NCI-H1694 (cell line): ENCODE results near the gene IL19.
"Not testable (repeated sequence)": the region's sequence is repeated elsewhere in the genome, so short reads cannot be mapped to it uniquely, and the experiment has no call there.

ENCODE experiments used
- DNase-seq: peaks from one replicate; lab custom pipeline; 2025; lab: John Stamatoyannopoulos, UW

IL19 gene

DNA sequence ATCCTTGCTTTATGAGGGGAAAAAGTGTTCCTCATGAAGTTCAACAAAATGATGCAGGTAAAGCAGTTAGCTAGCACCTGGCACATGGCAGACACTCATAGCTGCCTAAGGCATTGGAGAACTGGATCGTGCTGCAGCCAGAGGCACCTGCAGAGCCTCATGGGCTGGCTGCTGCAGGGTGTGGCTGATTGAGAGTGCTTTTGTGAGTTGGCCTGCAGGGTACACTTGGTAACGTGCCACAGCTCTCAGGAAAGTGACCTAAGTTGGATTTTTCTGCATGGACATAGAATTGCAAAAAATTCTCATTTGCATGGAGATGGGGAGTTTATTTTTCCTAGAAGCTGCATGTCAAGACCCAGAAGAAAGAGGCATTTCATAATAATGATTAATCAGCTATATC lies 63.2 kb downstream of the IL19 start:
- no peak for DNase-seq

DNA sequence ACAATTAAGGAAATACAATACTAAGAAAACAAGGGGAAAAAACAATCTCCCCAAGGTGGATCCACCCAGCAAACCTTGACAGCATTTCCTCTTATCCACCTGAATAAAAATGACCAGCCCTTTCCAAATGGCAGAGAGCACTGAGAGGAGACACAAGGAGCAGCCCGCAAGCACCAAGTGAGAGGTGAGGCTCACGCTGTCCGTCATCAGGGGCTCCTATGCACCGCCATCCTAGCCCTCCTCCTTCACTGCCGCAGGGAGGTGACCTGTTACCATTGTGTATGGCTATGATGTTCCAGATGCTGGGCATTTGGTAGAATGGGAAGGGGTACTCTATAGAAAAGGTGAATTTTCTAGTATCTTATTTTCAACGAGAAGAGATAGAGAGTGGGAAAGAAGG lies 63.6 kb downstream of the IL19 start:
- DNase-seq: no peak

DNA sequence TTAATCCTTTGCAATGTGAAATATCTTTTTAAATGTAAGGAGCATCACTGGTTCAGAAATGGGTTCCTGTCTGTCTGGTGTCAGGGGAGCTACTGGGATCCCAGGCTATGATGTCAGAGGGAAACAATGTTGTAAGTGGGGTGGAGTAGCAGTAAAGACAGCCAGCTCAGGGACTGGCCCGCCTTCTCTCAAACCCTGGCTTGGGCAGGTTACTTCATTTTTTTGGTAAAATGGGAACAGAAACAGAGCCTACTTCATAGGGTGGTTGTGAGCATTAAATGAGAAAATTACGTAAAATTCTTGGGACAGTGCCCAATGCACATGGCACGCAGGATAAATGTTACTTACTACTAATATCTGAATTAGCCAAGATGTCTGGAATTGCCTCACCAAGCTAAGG lies 64.1 kb downstream of the IL19 start:
- DNase-seq: no peak

DNA sequence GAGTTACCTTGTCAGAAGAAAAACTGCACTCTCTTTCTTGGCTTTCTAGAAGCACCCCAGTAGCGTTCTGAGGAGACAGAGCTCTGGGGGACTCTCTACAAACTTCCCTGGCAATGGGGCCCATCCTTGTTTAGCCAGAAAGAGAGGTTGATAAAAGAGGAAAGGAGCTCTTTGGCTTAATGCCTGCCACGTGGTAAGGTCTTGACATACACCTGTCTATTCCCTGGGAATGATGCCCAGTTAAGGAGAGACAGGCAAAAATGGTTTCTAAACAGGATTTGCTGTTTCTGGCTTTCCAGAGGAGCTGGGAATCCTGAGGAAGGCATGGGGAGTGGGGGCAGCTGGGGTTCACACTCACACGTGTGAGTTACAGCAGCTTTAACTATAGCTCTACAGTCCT lies 64.6 kb downstream of the IL19 start:
- DNase-seq: no peak

DNA sequence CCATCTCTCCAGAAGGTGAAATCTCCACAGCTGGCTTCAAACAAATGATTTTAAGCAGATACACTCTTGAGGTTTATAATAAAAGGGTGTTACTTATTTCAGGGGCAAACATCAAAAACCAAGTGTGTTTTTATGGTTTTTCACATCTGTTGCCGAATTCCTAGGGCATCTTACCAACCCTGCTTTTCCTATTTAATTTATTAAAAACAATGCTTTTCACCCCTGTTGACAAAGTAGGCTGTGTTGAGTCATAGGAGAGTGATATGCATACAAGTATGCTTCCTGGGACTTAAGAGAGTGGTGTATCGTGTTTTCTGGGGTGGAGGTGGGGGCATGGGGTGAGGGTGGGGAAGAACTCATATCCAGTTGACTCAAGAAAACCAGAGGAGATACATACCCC lies 65.5 kb downstream of the IL19 start:
- DNase-seq: no peak

DNA sequence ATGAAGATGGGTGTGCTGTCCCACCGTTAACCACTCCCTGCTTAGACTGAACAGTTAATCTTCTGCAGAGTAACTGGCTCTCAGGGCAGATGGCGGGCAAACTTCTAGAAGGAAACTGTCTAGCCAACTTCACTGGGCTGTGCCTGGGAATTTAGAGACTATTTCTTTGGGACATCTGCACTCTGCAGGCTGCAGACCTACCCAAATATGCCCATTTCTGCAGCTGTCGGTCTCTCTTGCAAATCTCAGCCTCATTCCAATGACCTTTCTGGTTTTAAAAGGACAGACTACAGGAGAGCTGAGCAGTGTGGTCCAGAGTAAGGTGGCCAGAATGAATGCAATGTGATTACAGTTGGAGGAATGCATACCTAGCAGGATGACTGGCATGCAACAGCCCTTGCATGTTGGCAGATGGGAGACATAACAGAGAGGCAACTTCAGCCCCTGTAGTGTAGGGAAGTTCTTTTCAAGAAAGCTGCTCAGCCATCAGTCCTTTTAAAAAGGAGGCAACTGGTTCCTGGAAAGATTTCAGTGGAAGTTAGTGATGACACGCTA lies 68.5 kb downstream of the IL19 start:
- no peak for DNase-seq

DNA sequence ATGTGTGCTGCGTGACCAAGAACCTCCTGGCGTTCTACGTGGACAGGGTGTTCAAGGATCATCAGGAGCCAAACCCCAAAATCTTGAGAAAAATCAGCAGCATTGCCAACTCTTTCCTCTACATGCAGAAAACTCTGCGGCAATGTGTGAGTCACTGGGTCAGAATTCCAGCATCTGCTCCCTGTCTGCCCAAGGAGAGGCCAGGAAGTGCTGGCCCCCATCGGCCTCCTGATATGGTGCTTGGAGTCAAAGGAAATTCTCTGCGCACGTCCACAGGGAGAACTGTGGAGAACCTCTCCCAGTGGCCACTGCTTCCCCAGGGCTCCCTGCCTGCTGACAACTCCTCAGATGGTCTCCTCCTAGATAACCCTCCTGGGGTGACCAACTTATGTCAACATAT lies 69.3 kb downstream of the IL19 start:
- no peak for DNase-seq

DNA sequence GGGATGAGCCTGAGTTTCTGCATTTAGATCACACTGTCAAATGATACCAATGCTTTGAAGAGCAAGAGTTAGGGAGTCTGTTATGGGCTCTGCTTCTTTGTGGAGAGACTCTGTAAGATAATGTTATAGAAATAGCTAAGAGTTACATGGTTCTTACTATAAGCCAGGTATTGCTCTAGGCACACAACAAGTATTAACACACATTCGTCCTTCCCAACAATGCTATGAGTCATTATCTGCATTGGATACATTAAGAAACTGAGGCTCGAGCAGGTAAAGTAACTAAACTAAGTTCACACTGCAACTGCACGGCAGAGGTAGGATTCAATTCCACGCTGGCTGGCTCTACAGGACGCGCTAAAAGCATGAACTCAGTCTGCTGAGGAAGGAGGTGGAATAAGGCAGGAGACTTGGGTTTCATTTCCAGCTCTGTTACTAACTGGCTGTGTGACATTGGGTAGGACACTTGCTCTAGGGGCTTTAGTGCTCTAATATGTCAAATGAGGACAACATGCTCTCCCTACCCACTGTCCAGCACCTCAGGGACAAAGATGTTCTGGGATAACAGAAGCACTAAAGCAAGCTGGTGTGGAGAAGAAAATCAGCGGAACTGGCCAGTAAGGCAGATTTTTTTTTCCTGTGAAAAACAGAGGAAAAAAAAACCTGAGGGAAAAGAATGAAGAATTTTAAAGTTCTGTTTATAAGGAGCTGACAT lies 71.2 kb downstream of the IL19 start:
- DNase-seq: no peak

DNA sequence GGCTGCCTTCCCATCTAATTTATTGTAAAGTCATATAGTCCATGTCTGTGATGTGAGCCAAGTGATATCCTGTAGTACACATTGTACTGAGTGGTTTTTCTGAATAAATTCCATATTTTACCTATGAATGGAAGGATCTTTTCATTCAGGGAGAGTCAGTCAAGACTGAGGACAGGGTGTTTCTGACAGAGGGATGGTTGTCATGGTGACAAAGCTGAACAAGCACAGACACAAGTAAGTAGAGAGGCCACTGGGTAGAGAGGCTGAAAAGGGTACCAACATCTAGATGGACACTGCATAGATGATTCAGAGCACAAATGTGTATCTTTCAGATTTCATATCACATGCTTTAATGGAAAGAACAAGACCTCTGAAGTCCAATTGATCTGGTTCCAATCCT lies 72.3 kb downstream of the IL19 start:
- no peak for DNase-seq

DNA sequence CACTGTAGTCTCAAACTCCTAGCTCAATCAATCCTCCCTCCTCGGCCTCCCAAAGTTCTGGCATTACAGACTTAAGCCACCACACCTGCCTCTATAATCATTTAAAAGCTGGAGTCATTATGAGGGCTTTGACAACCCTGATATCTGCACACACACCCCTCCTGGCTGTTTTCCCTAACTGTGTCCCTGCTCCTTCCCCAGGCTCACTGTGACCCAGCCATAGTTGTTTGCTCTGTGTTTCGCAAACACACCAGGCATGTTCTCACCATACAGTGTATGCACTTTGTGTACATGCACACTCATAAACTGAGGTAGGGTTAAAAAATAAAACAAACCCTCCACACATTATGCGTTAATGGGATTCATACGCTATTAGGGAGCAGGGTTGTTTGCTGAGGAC lies 73.1 kb downstream of the IL19 start:
- no peak for DNase-seq

DNA sequence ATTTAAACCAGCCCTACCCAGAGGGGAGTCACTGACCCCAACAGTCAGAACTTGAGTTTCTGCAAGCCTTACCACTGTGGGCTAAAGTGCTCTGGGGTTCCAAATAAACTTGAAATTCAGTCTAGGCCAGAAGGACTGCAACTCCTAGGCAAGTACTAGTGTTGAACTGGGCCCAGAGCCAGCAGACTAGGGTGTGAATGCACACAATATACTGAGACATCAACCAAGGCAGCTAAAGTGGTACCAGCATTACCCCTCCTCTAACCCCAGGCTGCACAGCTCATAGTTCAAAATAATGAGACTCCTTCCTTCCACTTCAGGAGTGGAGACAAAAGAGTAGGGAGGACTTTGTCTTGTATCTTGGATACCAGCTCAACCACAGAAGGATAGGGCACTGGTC lies 75.9 kb downstream of the IL19 start:
- DNase-seq: no peak

DNA sequence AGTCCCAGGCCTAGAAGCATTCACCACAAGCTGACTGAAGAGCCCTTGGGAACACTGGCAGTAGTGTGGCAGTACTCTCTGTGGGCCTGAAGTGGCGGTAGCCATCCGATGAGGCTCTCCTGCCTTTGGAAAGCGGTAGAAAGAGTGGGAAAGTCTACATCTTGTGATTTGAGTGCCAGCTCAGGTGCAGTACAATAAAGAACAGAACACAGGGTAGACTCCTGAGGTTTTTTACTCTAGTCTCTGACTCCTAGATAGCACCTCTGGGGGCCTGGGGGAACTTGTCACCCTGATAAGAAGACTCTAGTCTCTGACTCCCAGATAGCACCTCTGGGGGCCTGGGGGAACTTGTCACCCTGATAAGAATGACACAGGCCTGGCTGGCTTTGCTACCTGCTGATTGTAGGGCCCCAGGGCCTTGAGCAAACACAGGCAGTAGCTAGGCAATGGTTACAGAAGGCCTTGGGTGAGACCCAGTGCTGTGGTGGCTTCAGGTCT lies 76.8 kb downstream of the IL19 start:
- no peak for DNase-seq

DNA sequence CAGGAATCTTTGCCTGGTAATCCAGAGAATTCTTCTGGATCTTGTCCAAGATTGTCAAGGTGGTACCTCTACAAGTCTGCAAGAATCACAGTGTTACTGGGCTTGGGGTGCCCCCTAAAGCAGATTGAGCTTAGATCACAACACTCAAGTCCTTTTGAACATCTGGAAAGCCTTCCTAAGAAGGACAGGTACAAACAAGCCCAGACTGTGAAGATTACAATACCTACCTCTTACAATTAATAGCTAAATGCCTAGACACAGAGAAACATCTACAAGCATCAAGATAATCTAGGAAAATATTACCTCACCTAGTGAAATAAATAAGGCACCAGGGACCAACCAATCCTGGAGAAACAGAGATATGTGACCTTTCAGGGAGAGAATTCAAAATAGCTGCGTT lies 77.4 kb downstream of the IL19 start:
- no peak for DNase-seq

DNA sequence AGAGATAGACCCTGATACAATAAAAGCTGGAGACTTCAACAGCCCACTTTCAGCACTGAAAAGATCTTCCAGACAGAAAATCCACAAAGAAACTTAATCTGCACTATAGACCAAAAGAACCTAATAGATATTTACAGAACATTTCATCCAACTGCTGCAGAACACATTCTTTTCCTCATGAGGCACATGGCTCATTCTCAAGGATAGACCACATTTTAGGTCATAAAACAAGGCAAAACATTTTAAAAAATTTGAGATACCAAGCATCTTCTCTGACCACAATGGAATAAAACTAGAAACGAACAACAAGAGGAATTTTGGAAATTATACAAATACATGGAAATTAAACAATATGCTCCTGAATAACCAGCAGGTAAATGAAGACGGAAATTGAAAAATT lies 79.8 kb downstream of the IL19 start:
- no peak for DNase-seq

DNA sequence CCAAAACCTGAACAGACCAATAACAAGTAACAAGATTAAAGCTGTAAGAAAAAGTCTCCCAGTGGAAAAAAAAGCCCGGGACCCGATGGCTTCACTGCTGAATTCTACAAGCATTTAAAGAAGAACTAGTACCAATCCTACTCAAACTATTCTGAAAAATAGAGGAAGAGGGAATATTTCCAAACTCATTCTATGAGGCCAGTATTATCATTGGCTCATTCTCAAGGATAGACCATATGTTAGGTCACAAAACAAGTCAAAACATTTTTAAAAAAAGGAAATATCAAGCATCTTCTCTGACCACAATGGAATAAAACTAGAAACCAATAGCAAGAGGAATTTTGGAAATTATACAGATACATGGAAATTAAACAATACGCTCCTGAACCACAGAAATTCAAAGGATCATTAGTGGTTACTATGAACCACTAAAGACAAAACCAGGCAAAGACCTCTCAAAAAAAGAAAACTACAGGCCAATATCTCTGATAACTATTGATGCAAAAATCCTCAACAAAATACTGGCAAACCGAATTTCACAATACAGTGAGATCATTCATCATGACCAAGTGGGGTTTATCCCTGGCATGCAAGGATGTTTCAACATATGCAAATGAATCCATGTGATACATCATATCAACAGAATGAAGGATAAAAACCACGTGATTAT lies 80.9 kb downstream of the IL19 start:
- no peak for DNase-seq

DNA sequence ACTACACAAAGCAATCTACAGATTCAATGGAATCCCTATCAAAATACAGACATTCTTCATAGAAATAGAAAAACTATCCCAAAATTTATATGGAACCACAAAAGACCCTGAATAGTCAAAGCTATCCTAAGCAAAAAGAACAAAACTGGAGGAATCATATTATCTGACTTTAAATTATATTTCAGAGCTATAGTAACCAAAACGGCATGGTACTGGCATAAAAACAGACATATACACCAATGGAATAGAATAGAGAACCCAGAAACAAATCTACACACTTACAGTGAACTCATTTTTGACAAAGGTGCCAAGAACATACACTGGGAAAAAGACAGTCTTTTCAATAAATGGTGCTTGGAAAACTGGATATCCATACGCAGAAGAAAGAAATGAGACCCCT lies 82.1 kb downstream of the IL19 start:
- not testable (repeated sequence) for DNase-seq

DNA sequence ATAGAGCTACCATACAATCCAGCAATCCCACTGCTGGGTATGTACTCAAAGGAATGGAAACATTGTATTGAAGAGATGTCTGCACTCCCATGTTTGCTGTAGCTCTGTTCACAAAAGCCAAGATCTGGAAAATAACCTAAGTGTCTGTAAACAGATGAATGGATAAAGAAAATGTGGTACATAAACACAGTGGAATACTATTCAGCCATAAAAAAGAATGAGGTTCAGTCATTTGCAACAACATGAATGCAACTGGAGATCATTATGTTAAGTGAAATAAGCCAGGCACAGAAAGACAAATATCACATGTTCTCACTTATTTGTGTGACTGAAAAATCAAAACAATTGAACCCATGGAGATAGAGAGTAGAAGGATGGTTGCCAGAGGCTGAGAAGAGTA lies 83.1 kb downstream of the IL19 start:
- DNase-seq: not testable (repeated sequence)

DNA sequence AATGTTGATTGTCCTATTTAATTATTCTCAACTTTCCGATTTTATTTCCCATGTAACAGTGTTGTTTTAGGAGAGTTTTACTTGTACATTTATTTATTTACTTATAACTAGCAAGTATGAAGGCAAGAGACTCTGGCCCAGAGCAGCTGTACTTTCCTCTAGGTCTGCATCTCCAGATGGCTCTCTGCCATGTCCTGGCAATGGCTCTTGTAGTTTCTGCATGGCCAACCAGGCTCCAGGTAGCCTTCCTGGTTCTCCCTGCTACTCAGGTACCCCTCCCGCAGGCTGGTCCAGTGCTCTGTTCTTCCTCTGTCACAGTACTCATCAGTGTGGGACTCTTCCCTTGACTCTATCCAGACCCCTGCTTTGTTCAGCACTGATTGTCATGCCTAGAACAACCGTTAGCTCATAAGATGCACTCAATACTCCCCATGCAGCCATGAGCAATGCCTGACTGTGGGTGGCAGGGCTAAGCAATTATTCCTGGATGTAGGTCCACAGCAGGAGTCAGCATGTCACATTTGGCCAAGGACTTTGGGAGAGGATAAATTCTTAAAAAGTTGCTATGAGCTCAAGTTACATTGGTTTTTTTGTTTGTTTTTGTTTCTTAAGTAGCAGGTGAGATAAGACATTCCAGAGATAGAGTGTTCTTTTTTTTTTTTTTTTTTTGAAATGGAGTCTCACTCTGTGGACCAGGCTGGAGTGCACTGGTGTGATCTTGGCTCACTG lies 84.0 kb downstream of the IL19 start:
- DNase-seq: no peak

DNA sequence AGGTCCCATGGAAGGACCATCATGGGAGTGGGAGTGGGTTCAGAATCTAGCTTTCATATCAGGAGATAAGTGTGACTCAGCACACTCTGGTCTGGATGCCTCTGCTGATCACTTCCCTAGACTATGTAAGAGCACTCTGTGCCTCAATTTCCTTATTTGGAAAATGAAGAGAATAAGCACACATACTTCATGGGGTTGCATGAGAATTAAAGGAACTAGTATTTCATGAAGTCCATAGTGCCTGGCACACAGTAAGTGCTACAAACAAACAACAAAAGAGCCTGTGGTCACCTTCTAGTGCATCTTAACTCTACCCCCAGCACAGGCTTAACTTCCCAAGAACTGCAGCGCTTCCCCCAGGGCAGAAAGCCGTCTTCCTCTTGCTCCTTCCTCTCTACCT lies 85.3 kb downstream of the IL19 start:
- DNase-seq: no peak

DNA sequence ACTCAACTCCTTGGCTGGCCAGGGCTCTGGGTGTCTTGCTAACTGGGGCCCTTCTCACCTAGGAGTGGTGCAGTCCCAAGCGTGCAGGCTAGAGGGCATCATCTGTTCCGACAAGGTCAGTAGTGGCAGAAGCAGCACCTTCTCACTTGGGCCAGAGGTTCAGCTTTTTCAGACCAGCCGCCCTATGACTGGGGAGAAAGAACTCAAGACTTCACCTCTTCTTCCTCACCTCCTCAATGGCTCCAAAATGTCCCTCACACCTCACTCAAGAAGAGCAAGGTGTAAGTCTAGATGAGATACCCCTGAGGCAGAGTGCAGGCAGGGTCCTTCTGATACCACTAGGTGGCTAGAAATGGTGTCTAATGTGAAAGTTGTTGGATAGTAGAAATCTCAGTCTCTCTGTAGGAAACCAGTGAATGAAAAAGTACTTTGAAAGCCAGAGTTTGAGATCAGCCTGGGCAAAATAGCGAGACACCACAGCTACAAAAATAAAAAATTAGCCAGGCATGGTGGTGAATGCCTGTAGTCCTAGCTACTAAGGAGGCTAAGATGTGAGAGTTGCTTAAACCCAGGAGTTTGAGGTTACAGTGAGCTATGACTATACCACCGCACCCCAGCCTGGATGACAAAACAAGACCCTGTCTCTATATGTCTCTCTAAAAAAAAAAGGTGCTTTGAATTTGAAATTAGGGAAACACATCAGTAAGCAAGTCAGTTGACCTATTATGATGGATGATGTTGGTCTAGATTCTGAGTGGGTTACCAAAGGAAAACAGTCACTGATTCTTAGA lies 86.3 kb downstream of the IL19 start:
- DNase-seq: no peak

DNA sequence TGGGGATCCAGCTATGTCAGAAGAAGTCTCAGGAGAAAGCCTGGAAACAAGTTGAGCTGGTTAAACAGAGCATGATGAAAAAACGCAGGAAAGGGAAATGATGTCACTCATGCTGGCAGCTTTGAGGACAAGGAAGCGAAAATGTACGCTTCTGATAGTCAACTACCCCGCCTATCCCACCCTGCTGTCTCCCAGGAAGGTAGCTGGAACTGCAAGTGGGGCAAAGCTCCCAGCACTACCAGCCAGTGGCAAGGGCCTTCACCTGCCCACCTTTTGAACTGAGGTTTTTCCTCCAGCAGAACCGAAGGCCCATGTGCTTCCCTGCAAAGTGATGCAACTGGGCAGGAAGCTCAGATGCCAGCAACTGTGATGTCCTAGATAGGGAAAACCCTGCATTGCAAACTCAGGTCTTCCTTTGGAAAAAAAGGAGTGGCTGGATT lies 88.5 kb downstream of the IL19 start:
- DNase-seq: no peak

DNA sequence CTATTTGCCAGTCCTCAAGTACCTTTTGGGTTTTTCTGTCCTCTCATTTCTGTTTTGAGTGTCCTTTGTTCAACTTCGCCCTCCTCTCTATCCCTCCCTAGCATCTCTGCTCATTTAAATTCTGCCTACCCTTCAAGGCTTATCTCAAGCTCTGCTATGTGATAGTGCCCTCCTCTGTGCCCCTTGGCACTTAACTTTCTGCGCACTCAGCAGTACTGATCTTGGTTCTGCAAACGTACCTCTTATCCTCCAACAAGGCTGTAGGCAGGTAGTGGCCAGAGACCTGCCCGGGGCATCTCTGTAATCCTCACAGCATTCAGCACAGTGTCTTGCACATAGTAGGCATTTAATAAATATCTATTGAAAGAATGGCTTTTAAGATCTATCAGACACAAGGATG lies 89.6 kb downstream of the IL19 start:
- DNase-seq: no peak
